DND-41 (cell line): ENCODE data around the gene SIRPA.
"Not testable (repeated sequence)": the region's sequence is repeated elsewhere in the genome, so short reads cannot be mapped to it uniquely, and the experiment has no call there.

Experiments used
- EZH2 ChIP-seq: IDR thresholded peaks from 3 replicates; pipeline ENCODE4 v1.6.1; 2012; ENCODE audit warnings: borderline replicate concordance, low read depth, mild to moderate bottlenecking, moderate library complexity, low read length, inconsistent platforms; ENCODE audit not compliant: severe bottlenecking
- TF ChIP-seq, protein P1 (sequence below): IDR thresholded peaks from 2 replicates; pipeline ENCODE4 v1.5.1; 2012; ENCODE audit warnings: borderline replicate concordance, low read length, moderate library complexity, mild to moderate bottlenecking; ENCODE audit not compliant: poor library complexity, severe bottlenecking; ENCODE audit errors: extremely low read depth

DNA sequence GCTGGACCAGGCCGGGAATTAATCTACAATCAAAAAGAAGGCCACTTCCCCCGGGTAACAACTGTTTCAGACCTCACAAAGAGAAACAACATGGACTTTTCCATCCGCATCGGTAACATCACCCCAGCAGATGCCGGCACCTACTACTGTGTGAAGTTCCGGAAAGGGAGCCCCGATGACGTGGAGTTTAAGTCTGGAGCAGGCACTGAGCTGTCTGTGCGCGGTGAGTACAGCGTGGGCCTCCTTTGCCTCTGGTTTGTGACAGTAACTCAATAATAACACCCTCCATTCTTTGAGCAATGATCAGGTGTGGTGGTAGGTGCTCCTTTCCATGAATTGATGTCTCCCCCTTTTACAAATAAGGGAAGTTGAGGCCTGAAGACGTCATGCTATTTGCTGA, 20.0 kb downstream of the SIRPA start:
- not testable (repeated sequence) for TF ChIP-seq EZH2
- TF ChIP-seq, protein P1, sequence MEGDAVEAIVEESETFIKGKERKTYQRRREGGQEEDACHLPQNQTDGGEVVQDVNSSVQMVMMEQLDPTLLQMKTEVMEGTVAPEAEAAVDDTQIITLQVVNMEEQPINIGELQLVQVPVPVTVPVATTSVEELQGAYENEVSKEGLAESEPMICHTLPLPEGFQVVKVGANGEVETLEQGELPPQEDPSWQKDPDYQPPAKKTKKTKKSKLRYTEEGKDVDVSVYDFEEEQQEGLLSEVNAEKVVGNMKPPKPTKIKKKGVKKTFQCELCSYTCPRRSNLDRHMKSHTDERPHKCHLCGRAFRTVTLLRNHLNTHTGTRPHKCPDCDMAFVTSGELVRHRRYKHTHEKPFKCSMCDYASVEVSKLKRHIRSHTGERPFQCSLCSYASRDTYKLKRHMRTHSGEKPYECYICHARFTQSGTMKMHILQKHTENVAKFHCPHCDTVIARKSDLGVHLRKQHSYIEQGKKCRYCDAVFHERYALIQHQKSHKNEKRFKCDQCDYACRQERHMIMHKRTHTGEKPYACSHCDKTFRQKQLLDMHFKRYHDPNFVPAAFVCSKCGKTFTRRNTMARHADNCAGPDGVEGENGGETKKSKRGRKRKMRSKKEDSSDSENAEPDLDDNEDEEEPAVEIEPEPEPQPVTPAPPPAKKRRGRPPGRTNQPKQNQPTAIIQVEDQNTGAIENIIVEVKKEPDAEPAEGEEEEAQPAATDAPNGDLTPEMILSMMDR, result not testable (repeated sequence)
